ENCODE measurements around the gene IKBKE.
A peak's percentile ranks its signal among the peaks of the same experiment; 100 is the strongest.

DNA sequence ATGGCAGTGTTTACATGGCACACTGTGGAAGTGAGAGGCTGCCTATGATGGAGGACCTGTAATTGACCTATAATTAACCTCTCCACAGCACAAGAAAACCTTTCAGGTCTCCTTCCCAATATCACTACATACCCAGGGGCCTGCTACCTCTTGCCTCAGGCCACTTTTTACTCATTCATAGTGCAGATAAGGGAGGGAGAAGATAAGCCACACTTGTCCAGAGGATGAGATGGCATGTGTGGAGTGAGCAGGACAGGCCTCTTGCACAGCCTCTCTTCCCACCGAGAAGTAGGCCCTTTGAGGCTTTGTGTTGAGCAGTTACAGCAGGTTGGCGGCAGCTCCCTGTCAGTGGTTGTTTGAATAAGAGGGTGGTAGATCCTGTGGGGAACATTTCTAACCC, 31.1 kb upstream of the IKBKE start:
- no peak for TF ChIP-seq POLR2A (IDR thresholded peaks at IDR 0.05; ENCODE audit: low read length)
- peak; percentile 18 for TF ChIP-seq GATA1 (IDR thresholded peaks at IDR 0.05; ENCODE audit: low read depth, low read length)
